ENCODE results near the gene CALD1.

DNA sequence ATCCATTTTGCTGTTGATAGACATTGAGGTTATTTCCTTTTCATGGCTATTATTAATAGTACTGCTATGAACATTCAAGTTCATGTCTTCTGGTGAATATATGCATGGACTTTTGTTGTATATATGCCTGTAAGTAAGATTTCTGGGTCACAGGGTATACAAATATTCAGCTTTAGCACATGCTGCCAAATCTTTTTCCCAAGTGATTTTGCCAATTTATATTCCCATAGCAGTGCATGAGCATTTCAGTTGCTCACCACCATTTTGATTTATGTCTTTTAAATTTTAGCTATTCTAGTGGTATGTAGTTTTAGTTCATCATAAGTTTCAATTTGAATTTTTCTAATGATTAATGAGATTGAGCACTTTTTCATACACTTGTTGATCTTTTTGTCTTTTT lies 59.9 kb downstream of the CALD1 start:
- TF ChIP-seq ZBTB21 (CRISPR knock-in tag; IDR thresholded peaks at IDR 0.05; ENCODE audit: borderline replicate concordance), result no peak
- TF ChIP-seq ETV6 (CRISPR knock-in tag; IDR thresholded peaks at IDR 0.05), result no peak
- TF ChIP-seq, protein P1, sequence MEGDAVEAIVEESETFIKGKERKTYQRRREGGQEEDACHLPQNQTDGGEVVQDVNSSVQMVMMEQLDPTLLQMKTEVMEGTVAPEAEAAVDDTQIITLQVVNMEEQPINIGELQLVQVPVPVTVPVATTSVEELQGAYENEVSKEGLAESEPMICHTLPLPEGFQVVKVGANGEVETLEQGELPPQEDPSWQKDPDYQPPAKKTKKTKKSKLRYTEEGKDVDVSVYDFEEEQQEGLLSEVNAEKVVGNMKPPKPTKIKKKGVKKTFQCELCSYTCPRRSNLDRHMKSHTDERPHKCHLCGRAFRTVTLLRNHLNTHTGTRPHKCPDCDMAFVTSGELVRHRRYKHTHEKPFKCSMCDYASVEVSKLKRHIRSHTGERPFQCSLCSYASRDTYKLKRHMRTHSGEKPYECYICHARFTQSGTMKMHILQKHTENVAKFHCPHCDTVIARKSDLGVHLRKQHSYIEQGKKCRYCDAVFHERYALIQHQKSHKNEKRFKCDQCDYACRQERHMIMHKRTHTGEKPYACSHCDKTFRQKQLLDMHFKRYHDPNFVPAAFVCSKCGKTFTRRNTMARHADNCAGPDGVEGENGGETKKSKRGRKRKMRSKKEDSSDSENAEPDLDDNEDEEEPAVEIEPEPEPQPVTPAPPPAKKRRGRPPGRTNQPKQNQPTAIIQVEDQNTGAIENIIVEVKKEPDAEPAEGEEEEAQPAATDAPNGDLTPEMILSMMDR (IDR thresholded peaks at IDR 0.05), result no peak
- no peak for TF ChIP-seq TEAD4 (CRISPR knock-in tag; IDR thresholded peaks at IDR 0.05)

All from WTC11 (cell line).